Putamen (tissue), 1 donor: ENCODE results near the gene NBPF3.
A peak's percentile ranks its signal among the peaks of the same experiment; 100 is the strongest.
"Not testable (repeated sequence)": the region's sequence is repeated elsewhere in the genome, so short reads cannot be mapped to it uniquely, and the experiment has no call there.

Source experiments
- DNase-seq: peaks from one replicate; pipeline ENCODE4 v3.0.0-alpha.2; 2016; ENCODE audit warnings: low spot score

Gene NBPF3

GRCh38 chr1:21518774-21519455, 79.0 kb downstream of the NBPF3 start:
- no peak for DNase-seq

GRCh38 chr1:21519486-21520070, 79.6 kb downstream of the NBPF3 start:
- DNase-seq, result not testable (repeated sequence)

- DNase-seq, result no peak
Measured at GRCh38 chr1:21520899-21521716, 81.2 kb downstream of the NBPF3 start.

GRCh38 chr1:21521717-21522060, 81.8 kb downstream of the NBPF3 start:
- DNase-seq, result no peak

- no peak for DNase-seq
Measured at GRCh38 chr1:21522525-21523038, 82.6 kb downstream of the NBPF3 start.

- DNase-seq, result no peak
Measured at GRCh38 chr1:21523297-21523813, 83.4 kb downstream of the NBPF3 start.

GRCh38 chr1:21524220-21524619, 84.3 kb downstream of the NBPF3 start:
- no peak for DNase-seq

GRCh38 chr1:21524686-21525339, 84.9 kb downstream of the NBPF3 start:
- DNase-seq, result peak; percentile 68

GRCh38 chr1:21525340-21525717, 85.4 kb downstream of the NBPF3 start:
- DNase-seq, result no peak

- DNase-seq, result no peak
Measured at GRCh38 chr1:21526441-21526840, 86.5 kb downstream of the NBPF3 start.

GRCh38 chr1:21530368-21531016, 90.6 kb downstream of the NBPF3 start:
- no peak for DNase-seq

- no peak for DNase-seq
Measured at GRCh38 chr1:21531241-21531640, 91.3 kb downstream of the NBPF3 start.

- DNase-seq, result no peak
Measured at GRCh38 chr1:21532496-21532895, 92.6 kb downstream of the NBPF3 start.

GRCh38 chr1:21532992-21533534, 93.1 kb downstream of the NBPF3 start:
- DNase-seq, result no peak

- no peak for DNase-seq
Measured at GRCh38 chr1:21534146-21534545, 94.2 kb downstream of the NBPF3 start.
